ENCODE results near the gene MPP3.

- no peak for TF ChIP-seq CTCF (optimal IDR thresholded peaks at IDR 0.05 in 1 of 3, IDR thresholded peaks at IDR 0.05 in 1 of 3, conservative IDR thresholded peaks at IDR 0.05 in 1 of 3; ENCODE audit: extremely low read depth in 1 of 3, insufficient read depth in 2 of 3, low read length in 3 of 3)
- no peak for TF ChIP-seq EZH2 (IDR thresholded peaks at IDR 0.05; ENCODE audit: low read length)
These were observed 19.6 kb downstream of the MPP3 start for GRCh38 chr17:43813386-43813785.

Data from keratinocyte (primary cell).